ENCODE results near the gene TMEM205. TPM values are rescaled to one million over a fixed set of nuclear protein-coding genes. Genes with fewer than 3 reads are reported as not detected.
"Not testable (repeated sequence)": the region's sequence is repeated elsewhere in the genome, so short reads cannot be mapped to it uniquely, and the experiment has no call there.

The TMEM205 gene
- total and polyA plus RNA-seq, 10 of the 15 experiments (the other 5 are each of a cell fraction or from before 2014, with no cell fraction given), result 27.8 to 144 (median 88.3) TPM

- H3K27me3 ChIP-seq (replicated peaks in 1 of 2; ENCODE audit: control insufficient read depth in 2 of 2, insufficient read depth in 2 of 2, low read length in 1 of 2); H3K9ac ChIP-seq (ENCODE audit: control insufficient read depth, insufficient read depth, low read length); H3K36me3 ChIP-seq (ENCODE audit: control insufficient read depth in 2 of 2, insufficient read depth in 2 of 2, low read length in 1 of 2); in situ Hi-C loops (cut with MboI); BruUV-seq (replicated peaks); H3K4me2 ChIP-seq (ENCODE audit: control insufficient read depth, insufficient read depth); H3K79me2 ChIP-seq (ENCODE audit: control insufficient read depth, insufficient read depth, low read length); H4K20me1 ChIP-seq (ENCODE audit: control insufficient read depth, insufficient read depth); H3K27ac ChIP-seq (ENCODE audit: control insufficient read depth, insufficient read depth); H3K4me1 ChIP-seq (ENCODE audit: control insufficient read depth, insufficient read depth, low read length); H2AFZ ChIP-seq (ENCODE audit: control insufficient read depth, low read depth, low read length); intact Hi-C loops (cut with micrococcal nuclease; ENCODE audit: unreplicated experiment); H3K9me3 ChIP-seq (replicated peaks; ENCODE audit: control insufficient read depth, insufficient read depth, low read length); FAIRE-seq; CTCF ChIA-PET; SMC1A ChIA-PET (ENCODE audit: uncharacterized antibody, unreplicated experiment); POLR2A ChIA-PET; ATAC-seq; H3K4me3 ChIP-seq; DNase-seq (ENCODE audit: low read depth, low spot score): not testable (repeated sequence)
- RAD21 ChIA-PET (ENCODE audit: unreplicated experiment), result interaction anchor here (0.7 kb wide), 1 partner anchor 27 kb away, joined by 3 read pairs; no protein-coding TSS in a partner anchor
- WGBS (ENCODE audit: insufficient coverage, insufficient replicate concordance, low lambda C conversion rate, missing lambda C conversion rate), result 92% methylated on average over 9 of the region's 9 CpGs
- TF ChIP-seq ZBTB40 (IDR thresholded peaks at IDR 0.05; ENCODE audit: borderline replicate concordance), result peak; percentile 88
- peak; percentile 14; the same call in 1 of the 3 replicates for TF ChIP-seq POU2F2 (IDR thresholded peaks at IDR 0.05; ENCODE audit: borderline replicate concordance, low read depth, low read length)
Observed at GRCh38 chr19:11333838-11334237, 12.2 kb downstream of the TMEM205 start.
